Trophoblast cell (in vitro differentiated cells and primary cell): ENCODE results near the gene MTFMT.
"Not testable (repeated sequence)": the region's sequence is repeated elsewhere in the genome, so short reads cannot be mapped to it uniquely, and the experiment has no call there.

Experiments
- DNase-seq, 2 donors: peaks; one replicate each; pipeline ENCODE4 v3.0.0-alpha.2; 2016
- H2AFZ ChIP-seq: 2 replicates; pipeline ENCODE4 v1.6.1; 2013; ENCODE audit warnings: low read length, moderate library complexity, mild to moderate bottlenecking; ENCODE audit not compliant: insufficient read depth, poor library complexity
- H2AK5ac ChIP-seq: 2 replicates; pipeline ENCODE4 v1.6.1; 2013; ENCODE audit warnings: mild to moderate bottlenecking, low read length
- H2BK120ac ChIP-seq: 2 replicates; pipeline ENCODE4 v1.6.1; 2013; ENCODE audit warnings: low read length, mild to moderate bottlenecking, moderate library complexity; ENCODE audit not compliant: insufficient read depth, poor library complexity
- H2BK12ac ChIP-seq: 2 replicates; pipeline ENCODE4 v1.6.1; 2013; ENCODE audit warnings: mild to moderate bottlenecking, low read length, moderate library complexity
- H2BK5ac ChIP-seq: 2 replicates; pipeline ENCODE4 v1.6.1; 2013; ENCODE audit warnings: low read length, low read depth, moderate library complexity, mild to moderate bottlenecking; ENCODE audit not compliant: poor library complexity
- H3K14ac ChIP-seq: 2 replicates; pipeline ENCODE4 v1.6.1; 2013; ENCODE audit warnings: mild to moderate bottlenecking, low read length
- H3K18ac ChIP-seq: 2 replicates; pipeline ENCODE4 v1.6.1; 2013; ENCODE audit warnings: mild to moderate bottlenecking, low read length
- H3K23ac ChIP-seq: 2 replicates; pipeline ENCODE4 v1.6.1; 2013; ENCODE audit warnings: low read length
- H3K27ac ChIP-seq: 2 replicates; pipeline ENCODE4 v1.5.1; 2013; ENCODE audit warnings: low read depth, mild to moderate bottlenecking, inconsistent platforms, low read length, moderate library complexity
- H3K27me3 ChIP-seq: 2 replicates; pipeline ENCODE4 v1.6.1; 2013; ENCODE audit warnings: inconsistent platforms, mild to moderate bottlenecking, low read length, moderate library complexity; ENCODE audit not compliant: insufficient read depth
- H3K36me3 ChIP-seq, 2 experiments: 1 replicate in 1 of 2; 2 replicates in 1 of 2; pipeline ENCODE4 v1.6.1; 2013; ENCODE audit warnings: low read length in 2 of 2, mild to moderate bottlenecking in 2 of 2, moderate library complexity in 1 of 2; ENCODE audit not compliant: insufficient read depth in 2 of 2, control insufficient read depth in 1 of 2
- H3K4ac ChIP-seq: 2 replicates; pipeline ENCODE4 v1.6.1; 2013; ENCODE audit warnings: low read depth, mild to moderate bottlenecking, low read length, moderate library complexity
- H3K4me1 ChIP-seq, 2 experiments: 1 replicate in 1 of 2; 2 replicates in 1 of 2; pipeline ENCODE4 v1.6.1; 2013; ENCODE audit warnings: low read length in 2 of 2, mild to moderate bottlenecking in 2 of 2, moderate library complexity in 1 of 2; ENCODE audit not compliant: insufficient read depth in 2 of 2, control insufficient read depth in 1 of 2
- H3K4me2 ChIP-seq: 2 replicates; pipeline ENCODE4 v1.6.1; 2013; ENCODE audit warnings: inconsistent platforms, mild to moderate bottlenecking, low read length, moderate library complexity
- H3K4me3 ChIP-seq: 2 replicates; pipeline ENCODE4 v1.5.1; 2013; ENCODE audit warnings: mild to moderate bottlenecking, low read depth, low read length, inconsistent platforms
- H3K79me1 ChIP-seq: one replicate; pipeline ENCODE4 v1.6.1; 2013; ENCODE audit warnings: low read length
- H3K79me2 ChIP-seq: 2 replicates; pipeline ENCODE4 v1.6.1; 2013; ENCODE audit warnings: low read length, mild to moderate bottlenecking; ENCODE audit not compliant: control insufficient read depth, insufficient read depth, poor library complexity
- H3K9ac ChIP-seq: 2 replicates; pipeline ENCODE4 v1.6.1; 2013; ENCODE audit warnings: mild to moderate bottlenecking, low read length
- H3K9me3 ChIP-seq: 2 replicates; pipeline ENCODE4 v1.6.1; 2013; ENCODE audit warnings: low read depth, mild to moderate bottlenecking, control low read depth, inconsistent platforms, low read length; ENCODE audit not compliant: insufficient read depth
- H4K12ac ChIP-seq: 2 replicates; pipeline ENCODE4 v1.6.1; 2013; ENCODE audit warnings: low read depth, mild to moderate bottlenecking, low read length, moderate library complexity
- H4K8ac ChIP-seq: 2 replicates; pipeline ENCODE4 v1.6.1; 2013; ENCODE audit warnings: low read depth, mild to moderate bottlenecking, low read length, moderate library complexity
- H4K91ac ChIP-seq: one replicate; pipeline ENCODE4 v1.6.1; 2013; ENCODE audit warnings: low read depth, mild to moderate bottlenecking, low read length, moderate library complexity
- WGBS: extraction: QIAGEN DNeasy Blood & Tissue Kit; methylation state at CpG from one replicate; pipeline ENCODE4 v1.1.7; 2013; ENCODE audit warnings: missing lambda C conversion rate; ENCODE audit not compliant: insufficient read length, insufficient coverage; ENCODE audit errors: extremely low coverage; 5-methylcytosine and 5-hydroxymethylcytosine counted together

Gene MTFMT

DNA sequence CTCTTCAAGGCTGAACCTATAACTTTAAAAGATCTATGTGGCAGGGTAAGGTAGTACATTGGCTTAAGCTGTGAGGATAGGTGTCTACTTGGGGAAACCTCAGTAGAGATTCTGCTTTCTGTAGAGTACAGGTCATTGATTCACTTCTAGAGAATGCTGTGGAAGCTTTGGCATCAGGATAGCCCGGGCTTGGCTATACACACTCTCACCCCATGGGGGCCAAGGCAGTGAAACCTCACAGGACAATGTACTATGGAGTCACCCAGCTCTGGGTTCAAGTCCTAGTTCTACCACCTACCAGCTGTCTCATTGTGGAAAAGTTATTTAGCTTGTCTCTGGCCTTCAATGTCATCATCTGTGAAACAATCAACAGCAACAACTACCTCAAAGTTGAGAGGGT is 9.0 kb downstream of the MTFMT start:
- Histone ChIP-seq H3K27me3 (no peaks in the 10 kb centered on the region), H2BK120ac (no peak overlapping the region), H2BK5ac (no peak overlapping the region), H3K4ac (no peak overlapping the region), H3K18ac (no peak overlapping the region), H3K14ac (no peak overlapping the region), H3K9ac (no peak overlapping the region), H3K79me2 (no peaks in the 10 kb centered on the region), H4K91ac (no peak overlapping the region), H4K12ac (no peak overlapping the region), H3K79me1 (no peaks in the 10 kb centered on the region), H3K4me2 (no peak overlapping the region), H3K36me3 (peaks cover 3% of the 10 kb centered on the region in 2 experiments), H3K9me3 (no peaks in the 10 kb centered on the region), H2BK12ac (no peak overlapping the region), H3K27ac (no peak overlapping the region), H4K8ac (no peak overlapping the region), H3K4me1 (no peaks in the 10 kb centered on the region), H3K4me3 (no peak overlapping the region), H2AK5ac (no peak overlapping the region), H2AFZ (no peak overlapping the region), H3K23ac (no peak overlapping the region)
- WGBS: no CpG with 5 or more reads among the region's 1 CpG
- DNase-seq: peak; percentile 15 to 32

DNA sequence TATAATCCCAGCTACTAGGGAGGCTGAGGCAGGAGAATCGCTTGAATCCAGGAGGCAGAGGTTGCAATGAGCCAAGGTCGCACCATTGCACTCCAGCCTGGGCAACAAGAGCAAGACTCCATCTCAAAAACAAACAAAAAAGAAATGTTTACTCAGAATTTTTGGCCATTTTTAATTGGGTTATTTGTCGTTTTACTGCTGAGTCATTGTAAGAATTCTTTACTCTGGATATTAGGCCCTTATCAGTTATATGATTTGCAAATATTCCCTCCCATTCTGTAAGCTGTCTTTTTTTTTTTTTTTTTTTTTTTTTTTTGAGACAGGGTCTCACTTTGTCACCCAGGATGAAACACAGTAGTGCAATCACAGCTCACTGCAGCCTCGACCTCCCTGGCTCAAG is 18.2 kb downstream of the MTFMT start:
- H2BK12ac ChIP-seq, H4K8ac ChIP-seq, H3K79me1 ChIP-seq, H3K9me3 ChIP-seq, H2AFZ ChIP-seq, H3K23ac ChIP-seq, H4K12ac ChIP-seq, DNase-seq, H2BK120ac ChIP-seq, H4K91ac ChIP-seq, H3K4me2 ChIP-seq, H3K4me3 ChIP-seq, H3K27ac ChIP-seq, H3K14ac ChIP-seq, H3K18ac ChIP-seq, H3K79me2 ChIP-seq, H2BK5ac ChIP-seq, H2AK5ac ChIP-seq, H3K27me3 ChIP-seq, H3K4ac ChIP-seq, H3K9ac ChIP-seq, H3K4me1 ChIP-seq: not testable (repeated sequence)
- H3K36me3 ChIP-seq: peaks cover 9 to 11% of the 10 kb centered on the region in 2 experiments
- no CpG with 5 or more reads among the region's 4 CpGs for WGBS

DNA sequence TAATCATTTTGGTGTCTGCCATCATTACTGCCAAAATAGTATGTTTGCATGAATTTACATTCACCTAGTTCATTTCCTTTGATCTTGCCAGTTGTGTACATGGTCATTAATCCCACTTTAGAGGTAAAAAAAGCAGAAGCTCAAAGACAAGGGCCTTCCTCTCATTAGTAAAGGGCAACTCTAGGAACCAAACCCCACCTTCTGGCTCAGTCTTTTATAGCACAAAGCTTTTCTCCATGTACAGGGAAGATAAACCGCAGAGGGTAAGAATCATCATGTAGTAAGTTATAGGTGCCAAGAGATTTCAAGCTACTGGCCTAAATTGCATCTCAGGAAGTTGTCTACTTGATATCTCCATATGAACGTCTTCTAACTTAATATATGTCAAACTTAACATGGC is 20.5 kb downstream of the MTFMT start:
- DNase-seq: no peak
- Histone ChIP-seq H4K8ac (no peak overlapping the region), H3K79me1 (no peaks in the 10 kb centered on the region), H2BK12ac (no peak overlapping the region), H3K14ac (no peak overlapping the region), H3K9me3 (no peaks in the 10 kb centered on the region), H3K4ac (no peak overlapping the region), H3K23ac (no peak overlapping the region), H4K91ac (no peak overlapping the region), H3K36me3 (peaks cover 6 to 10% of the 10 kb centered on the region in 2 experiments), H3K9ac (no peak overlapping the region), H3K27me3 (no peaks in the 10 kb centered on the region), H2BK5ac (no peak overlapping the region), H3K4me3 (no peak overlapping the region), H2AFZ (no peak overlapping the region), H4K12ac (no peak overlapping the region), H3K18ac (no peak overlapping the region), H3K79me2 (no peaks in the 10 kb centered on the region), H3K27ac (no peak overlapping the region), H3K4me1 (peaks cover 0 to 1% of the 10 kb centered on the region in 2 experiments), H2AK5ac (no peak overlapping the region), H3K4me2 (no peak overlapping the region), H2BK120ac (no peak overlapping the region)
- no CpG with 5 or more reads among the region's 2 CpGs for WGBS

DNA sequence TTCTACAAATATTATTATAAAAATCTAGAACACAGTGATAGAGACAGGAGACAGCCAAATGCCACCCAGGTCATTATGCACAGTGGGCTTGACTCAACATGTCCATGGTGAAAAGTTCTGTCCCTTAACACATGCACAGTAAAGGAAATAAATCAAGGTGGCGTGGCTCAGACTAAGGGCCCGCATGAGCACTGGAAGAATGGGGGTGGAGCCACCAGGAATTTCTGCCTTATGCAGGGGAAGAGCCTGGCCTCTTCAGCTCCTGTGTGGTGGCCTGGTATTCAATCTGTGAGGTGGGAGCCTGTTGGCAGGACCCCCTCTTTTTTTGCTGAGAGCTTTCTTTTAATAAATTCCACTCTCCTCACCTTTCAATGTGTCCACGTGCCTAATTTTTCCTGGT is 22.6 kb downstream of the MTFMT start:
- Histone ChIP-seq H3K79me2 (no peaks in the 10 kb centered on the region), H3K36me3 (peaks cover 0 to 6% of the 10 kb centered on the region in 2 experiments), H2BK12ac (no peak overlapping the region), H3K9me3 (no peaks in the 10 kb centered on the region), H3K23ac (no peak overlapping the region), H3K4ac (no peak overlapping the region), H4K8ac (no peak overlapping the region), H4K91ac (no peak overlapping the region), H3K4me3 (no peak overlapping the region), H2AFZ (no peak overlapping the region), H3K27me3 (no peaks in the 10 kb centered on the region), H2BK120ac (no peak overlapping the region), H2BK5ac (no peak overlapping the region), H3K27ac (no peak overlapping the region), H3K18ac (no peak overlapping the region), H3K4me1 (peaks cover 0 to 1% of the 10 kb centered on the region in 2 experiments), H2AK5ac (no peak overlapping the region), H4K12ac (no peak overlapping the region), H3K9ac (no peak overlapping the region), H3K79me1 (no peaks in the 10 kb centered on the region), H3K14ac (no peak overlapping the region), H3K4me2 (no peak overlapping the region)
- peak; percentile 48 to 67 for DNase-seq
- WGBS: no CpG with 5 or more reads among the region's 3 CpGs
